Measurements from ENCODE around the gene LAMC3.

Gene LAMC3

DNA sequence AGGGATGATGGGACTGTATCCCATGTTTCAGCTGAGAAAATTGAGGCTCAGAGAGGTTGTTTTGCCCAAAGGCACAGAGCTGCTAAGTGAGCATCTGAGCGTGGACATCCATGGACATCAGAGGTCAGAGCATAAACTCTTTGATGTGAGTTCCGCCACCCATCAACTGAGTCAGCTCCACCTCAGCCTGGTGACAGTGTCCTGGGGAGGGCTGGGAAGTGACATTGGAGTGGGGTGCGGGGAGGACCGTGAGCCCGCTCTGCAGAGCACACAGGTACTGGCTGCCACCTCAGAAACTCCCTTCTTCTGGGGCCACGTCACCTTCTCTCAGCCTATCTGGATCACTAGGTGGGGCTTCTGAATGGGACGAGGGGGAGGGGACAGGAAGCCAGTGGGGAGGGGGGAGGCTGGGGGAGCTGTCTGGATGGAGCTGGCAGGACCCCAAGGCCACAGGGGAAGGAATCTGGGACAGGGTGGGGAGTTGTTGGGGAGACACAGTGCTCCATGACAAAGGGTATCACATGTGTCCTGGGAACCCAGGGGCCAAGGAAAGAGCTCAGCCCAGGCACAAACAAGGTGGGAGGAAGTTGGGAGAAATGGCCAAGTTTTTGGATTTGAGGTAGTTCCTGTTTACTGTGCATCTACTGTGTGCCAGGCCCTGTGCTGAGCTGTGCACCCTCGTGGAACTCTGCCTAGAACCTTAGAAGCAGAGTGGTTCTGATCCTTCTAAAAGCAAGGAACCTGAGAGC is 2.5 kb downstream of the LAMC3 start:
- no peak for DNase-seq (ENCODE audit: low spot score)

- DNase-seq (ENCODE audit: low spot score): no peak
These were observed 3.0 kb downstream of the LAMC3 start for GRCh38 chr9:131012023-131012334.

DNA sequence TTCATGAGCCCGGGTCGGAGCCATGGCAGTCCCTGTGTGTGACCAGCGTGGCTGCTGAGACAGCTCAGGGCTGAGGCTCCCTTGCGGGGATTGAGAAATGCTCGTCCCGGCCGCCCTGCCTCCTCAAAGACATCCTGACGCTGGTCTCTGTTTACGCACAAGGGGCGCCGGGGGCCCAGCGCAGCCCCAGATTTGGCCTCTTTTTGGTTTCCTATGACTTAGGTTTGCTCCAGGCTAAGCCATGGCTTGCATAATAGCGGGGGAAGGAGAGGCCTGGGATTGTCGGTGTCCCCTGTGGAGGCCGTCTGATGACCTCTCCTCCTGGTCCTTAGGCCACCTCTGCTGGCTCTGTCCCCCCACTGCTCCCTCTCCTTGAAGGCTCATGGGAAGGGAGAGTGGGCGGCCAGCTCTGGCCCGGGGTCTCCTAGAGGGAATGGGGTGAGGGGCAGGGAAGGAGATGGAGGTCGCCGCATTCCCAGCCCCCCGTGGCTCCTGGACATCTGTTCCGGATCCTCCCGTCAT is 3.5 kb downstream of the LAMC3 start:
- no peak for DNase-seq (ENCODE audit: low spot score)

DNA sequence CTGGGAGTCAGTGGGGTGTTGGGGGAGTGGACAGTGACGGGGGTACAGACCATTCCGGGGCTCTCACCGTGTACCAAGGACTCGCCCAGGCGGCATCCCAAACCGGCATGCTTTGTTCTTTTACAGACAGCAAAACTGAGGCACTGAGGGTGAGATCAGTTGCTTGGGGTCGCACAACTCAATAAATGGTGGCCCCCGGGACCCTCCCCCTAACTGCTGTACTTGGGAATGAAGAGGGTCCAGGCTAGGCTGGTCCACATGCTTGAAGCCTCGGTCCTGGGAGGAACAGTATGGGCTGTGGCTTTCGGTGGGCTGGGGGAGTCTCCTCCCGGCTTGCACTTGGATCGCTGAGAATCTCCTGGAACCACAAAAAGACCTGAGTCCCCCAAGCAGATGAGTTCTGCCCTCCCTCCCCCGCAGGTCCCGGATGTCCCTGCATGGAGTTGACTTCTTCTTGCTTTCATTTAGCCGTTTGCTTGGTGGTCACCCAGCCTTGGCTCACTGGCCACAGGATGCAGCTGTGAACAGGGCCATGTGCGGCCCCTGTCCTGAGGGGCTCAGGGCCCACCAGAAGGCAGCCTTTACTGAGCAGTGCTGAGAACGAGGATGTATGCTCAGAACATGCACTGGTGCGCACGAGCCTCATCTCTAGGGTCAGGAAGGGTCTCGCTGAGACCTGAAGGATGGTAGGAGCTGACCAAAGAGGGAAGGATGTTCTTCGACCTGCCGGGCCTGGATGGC is 4.2 kb downstream of the LAMC3 start:
- DNase-seq (ENCODE audit: low spot score): no peak

DNA sequence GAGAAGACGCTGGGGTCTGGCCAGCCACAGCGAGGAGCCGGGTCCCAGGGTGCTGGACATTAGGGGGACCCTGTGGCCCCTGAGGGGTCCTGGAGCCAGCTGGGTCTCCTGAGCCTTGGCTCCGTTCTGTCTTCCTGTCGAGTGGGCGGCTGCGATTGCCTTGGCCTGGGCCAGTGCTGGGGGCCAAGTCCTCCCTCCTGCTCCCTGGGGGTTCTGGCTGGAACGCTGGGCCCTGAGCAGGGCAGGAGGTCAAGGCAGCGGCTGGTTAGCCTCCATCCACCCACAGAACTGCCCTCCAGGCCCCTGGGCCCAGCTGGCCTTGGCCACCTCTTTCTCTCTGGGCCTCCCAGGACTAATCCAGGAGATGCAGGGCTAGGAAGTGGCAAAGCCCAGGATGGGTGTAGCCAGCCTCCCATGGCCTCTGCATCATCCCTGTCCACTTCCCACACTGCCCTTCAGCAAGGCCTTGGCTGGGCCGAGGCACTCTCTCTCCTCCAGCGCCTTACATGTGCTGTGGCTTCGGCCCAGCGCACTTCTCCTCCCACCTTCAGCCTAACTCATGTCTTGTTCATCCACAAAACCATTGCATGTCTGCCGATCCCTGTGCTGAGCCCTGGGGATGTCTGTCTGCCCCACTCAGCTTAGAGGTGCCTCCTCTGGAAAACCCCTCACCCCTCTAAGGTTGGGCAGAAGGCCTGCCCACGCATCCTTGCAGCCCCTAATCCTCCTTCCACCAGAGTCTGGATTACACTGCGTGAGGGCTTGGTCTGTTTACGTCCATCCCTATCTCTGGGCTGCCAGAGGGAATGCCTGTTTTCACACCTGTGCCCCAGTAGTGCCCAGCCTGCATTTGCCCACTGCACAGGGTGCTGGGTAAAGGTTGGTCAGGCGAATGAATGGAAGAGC is 5.0 kb downstream of the LAMC3 start:
- DNase-seq (ENCODE audit: low spot score): no peak

- no peak for DNase-seq (ENCODE audit: low spot score)
These were observed 6.1 kb downstream of the LAMC3 start for GRCh38 chr9:131015112-131015511.

GRCh38 chr9:131015876-131016397 is 7.0 kb downstream of the LAMC3 start:
- no peak for DNase-seq (ENCODE audit: low spot score)

DNA sequence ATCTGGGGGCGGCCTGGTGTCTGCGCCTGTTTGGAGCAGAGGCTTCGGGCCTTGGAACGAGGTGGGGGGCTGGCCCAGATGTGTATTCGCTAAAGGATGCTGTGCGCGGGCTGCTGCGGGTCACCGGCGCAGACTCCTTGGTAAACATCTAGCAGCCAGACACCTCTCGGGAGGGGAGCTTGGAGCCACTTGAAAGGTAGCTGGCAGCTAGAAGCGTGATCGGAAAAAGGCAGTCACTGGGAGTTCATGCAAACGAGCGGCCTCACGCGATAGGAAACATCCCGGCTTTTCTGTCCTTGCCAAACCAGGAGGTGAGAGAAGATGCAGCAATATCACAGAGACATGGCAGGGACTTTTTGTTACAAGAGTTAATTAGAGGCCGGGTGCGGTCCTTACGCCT is 8.1 kb downstream of the LAMC3 start:
- DNase-seq (ENCODE audit: low spot score): no peak

- DNase-seq (ENCODE audit: low spot score): no peak
These were observed 9.6 kb downstream of the LAMC3 start for GRCh38 chr9:131018621-131019020.

GRCh38 chr9:131019388-131020239 is 10.6 kb downstream of the LAMC3 start:
- DNase-seq (ENCODE audit: low spot score): no peak

DNA sequence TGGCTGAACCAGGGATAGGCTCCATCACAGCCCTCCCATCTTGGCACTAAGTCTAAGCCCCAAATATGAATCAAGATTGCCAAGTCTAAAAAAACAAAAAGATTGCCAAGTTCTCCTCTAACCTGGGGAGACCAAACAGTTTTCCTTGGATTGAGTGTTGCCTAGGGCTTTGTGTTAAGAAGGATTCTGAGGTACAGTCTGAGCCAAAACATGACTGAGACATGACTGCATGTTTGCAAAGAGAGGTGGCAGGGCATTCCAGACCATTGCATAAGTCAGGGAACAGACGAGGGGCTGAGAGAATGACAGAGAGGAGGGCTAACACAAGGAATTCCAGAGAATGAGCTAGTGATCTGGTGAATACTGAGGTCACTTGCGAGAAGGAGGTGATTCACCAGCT is 11.4 kb downstream of the LAMC3 start:
- DNase-seq (ENCODE audit: low spot score): no peak

DNA sequence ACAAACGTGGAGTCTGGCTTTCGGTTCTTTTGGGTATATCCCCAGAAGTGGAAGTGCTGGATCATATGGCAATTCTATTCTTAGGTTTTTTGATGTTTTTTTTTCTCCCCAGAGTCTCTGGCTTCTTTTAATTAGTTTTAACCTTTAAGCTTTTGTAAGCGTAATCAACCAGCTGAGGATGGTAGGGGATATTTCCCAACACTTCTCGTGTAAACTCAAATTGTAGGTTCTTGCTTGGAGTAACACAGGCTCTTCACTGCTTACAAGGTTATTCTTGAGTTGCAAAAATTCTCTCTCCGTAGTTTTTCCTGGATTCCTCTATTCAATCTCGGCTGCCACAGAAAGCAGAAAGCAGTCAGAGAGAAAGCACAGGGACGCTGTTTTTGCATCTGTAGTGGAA is 11.9 kb downstream of the LAMC3 start:
- no peak for DNase-seq (ENCODE audit: low spot score)

DNA sequence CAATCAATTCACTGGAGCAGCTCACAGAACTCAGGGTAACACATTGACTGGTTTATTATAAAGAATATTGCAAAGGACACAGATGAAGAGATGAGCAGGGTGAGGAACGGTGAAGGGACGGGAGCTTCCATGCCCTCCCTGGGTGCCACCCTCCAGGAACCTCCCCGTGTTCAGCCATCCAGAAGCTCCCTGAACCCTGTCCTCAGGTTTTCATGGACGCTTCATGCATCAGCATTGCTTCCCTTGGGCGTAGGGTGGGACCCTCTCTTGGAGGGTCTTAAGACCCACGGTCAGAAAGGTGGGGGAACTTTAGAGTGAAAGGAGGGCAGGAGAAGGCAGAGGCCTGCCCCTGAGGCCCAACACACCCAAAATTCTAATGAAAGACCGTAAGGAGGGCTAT is 12.8 kb downstream of the LAMC3 start:
- DNase-seq (ENCODE audit: low spot score): no peak

GRCh38 chr9:131024978-131025868 is 16.2 kb downstream of the LAMC3 start:
- no peak for DNase-seq (ENCODE audit: low spot score)

GRCh38 chr9:131025953-131026858 is 17.2 kb downstream of the LAMC3 start:
- DNase-seq (ENCODE audit: low spot score): no peak

DNA sequence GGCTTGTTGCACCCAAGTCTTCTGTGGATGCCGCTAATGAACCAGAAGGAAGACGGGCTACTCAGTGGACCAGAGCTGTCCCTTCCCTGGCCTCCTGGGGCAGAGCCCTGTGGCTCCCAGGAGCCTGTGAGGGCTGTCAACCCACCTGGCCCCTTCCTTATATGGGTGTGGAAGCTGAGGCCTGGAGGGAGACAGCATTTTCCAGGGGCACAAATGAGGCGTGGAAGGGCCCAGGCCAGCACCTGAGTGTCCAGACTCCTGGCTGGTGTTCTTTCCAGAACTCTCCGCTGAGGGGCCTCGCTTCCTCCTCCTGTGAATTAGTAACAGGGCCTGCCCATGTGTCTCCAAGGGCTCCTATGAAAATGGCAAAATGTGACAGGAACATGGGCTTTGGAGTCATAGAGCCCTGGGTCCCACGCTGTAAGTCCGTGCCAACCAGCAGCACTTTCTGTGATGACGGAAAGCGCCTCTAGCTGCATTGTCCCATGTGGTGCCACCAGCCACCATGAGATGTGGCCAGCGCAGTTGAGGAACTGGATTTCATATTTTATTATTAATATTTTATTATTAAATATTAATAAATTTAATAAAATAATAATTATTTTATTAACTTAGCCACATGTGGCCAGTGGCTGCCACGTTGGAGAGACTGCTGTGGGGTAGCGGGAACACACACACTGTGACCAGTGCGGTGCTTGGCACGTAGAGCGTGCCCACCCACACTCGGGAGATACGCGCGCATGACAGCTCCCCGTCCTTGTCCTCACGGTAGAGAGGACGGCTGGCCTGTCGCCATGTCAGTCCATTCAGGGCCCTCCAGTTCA is 18.3 kb downstream of the LAMC3 start:
- no peak for DNase-seq (ENCODE audit: low spot score)

DNA sequence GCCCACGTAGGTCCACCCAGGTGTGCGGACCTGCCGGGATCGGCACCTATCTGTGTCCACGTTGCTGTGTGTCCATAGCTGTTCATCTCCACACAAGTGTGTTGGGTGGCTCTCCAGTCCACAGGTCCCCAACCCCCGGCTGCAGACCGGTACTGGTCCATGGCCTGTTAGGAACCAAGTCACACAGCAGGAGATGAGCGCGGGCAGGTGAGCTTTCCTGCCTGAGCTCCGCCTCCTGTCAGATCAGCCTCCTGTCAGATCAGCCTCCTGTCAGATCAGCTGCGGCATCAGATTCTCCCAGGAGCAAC is 18.9 kb downstream of the LAMC3 start:
- no peak for DNase-seq (ENCODE audit: low spot score)

DNA sequence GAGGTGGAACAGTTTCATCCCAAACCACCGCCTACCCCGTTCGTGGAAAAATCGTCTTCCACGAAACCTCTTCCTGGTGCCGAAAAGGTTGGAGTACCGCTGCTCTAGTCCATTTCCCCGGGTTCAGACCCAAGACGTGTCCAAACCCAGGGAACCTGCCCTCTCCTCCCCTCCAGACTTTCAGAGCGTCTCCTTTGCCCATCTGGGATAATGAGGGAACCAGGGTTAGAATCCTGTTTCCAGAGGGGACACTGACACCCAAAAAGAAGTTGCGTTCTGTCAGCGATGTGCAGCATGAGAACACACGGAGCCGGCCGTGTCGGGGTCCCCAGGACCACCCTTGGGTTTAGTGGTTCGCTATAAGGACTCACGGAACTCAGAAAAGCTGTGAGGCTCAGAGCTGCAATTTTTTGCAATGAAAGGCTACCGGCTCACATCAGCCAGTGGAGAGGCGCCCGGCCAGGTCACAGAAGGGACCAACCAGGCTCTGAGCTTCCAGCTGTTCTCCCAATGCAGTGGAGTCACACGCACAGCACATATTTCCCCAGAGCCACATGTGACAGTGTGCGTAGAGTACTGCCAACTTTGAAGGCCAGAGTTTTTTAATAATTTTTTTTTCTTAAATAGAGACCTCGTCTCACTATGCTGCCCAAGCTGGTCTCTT is 19.4 kb downstream of the LAMC3 start:
- DNase-seq (ENCODE audit: low spot score): no peak

Measured in LoVo (cell line).